Measurements from ENCODE around the gene INPP5J. TPM values are rescaled to one million over a fixed set of nuclear protein-coding genes. Genes with fewer than 3 reads are reported as not detected.
"Not testable (repeated sequence)": the region's sequence is repeated elsewhere in the genome, so short reads cannot be mapped to it uniquely, and the experiment has no call there.

INPP5J gene
- total RNA-seq, 3 donors from 2014 or later: 21.3 to 44.0 (median 24.1) TPM

DNA sequence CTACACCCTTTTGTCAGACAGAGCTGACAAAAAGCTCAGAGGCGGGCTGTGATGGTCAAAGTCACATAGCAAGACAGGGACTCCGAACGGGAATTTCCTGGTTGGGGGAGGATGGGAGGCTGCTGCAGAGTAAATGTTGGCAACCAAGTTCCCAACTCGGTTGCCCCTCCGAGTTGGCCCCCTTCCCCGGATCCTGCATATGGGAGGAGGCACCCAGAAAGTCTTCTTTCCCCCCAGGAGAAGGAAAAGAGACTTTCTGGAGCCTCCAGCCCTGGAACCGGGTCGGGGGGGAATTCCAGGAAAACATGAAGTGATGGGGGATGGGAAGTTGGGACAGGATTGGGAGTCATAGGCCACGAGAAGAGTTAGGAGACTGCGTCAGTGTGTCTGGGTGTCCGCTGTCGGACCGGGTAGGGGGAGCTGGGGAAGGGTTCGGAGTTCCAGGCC is 16.0 kb upstream of the INPP5J start:
- intact Hi-C loops (cut with DNase I, micrococcal nuclease): loop anchor here in 1 of 2 donors (5.0 kb wide), 1 partner anchor 41 kb away; no protein-coding TSS in a partner anchor
- TF ChIP-seq, protein P1, sequence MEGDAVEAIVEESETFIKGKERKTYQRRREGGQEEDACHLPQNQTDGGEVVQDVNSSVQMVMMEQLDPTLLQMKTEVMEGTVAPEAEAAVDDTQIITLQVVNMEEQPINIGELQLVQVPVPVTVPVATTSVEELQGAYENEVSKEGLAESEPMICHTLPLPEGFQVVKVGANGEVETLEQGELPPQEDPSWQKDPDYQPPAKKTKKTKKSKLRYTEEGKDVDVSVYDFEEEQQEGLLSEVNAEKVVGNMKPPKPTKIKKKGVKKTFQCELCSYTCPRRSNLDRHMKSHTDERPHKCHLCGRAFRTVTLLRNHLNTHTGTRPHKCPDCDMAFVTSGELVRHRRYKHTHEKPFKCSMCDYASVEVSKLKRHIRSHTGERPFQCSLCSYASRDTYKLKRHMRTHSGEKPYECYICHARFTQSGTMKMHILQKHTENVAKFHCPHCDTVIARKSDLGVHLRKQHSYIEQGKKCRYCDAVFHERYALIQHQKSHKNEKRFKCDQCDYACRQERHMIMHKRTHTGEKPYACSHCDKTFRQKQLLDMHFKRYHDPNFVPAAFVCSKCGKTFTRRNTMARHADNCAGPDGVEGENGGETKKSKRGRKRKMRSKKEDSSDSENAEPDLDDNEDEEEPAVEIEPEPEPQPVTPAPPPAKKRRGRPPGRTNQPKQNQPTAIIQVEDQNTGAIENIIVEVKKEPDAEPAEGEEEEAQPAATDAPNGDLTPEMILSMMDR (IDR thresholded peaks at IDR 0.05): no peak
- Histone ChIP-seq H3K4me3 (peak overlapping the region; percentile 37), H3K4me1 (ENCODE audit: low read depth) (peaks cover 11% of the 10 kb centered on the region), H3K36me3 (ENCODE audit: low read depth) (no peaks in the 10 kb centered on the region), H3K9me3 (no peaks in the 10 kb centered on the region)
- DNase-seq (peak in 1 of 3 donors; percentile 49), ATAC-seq (peak; percentile 1)

DNA sequence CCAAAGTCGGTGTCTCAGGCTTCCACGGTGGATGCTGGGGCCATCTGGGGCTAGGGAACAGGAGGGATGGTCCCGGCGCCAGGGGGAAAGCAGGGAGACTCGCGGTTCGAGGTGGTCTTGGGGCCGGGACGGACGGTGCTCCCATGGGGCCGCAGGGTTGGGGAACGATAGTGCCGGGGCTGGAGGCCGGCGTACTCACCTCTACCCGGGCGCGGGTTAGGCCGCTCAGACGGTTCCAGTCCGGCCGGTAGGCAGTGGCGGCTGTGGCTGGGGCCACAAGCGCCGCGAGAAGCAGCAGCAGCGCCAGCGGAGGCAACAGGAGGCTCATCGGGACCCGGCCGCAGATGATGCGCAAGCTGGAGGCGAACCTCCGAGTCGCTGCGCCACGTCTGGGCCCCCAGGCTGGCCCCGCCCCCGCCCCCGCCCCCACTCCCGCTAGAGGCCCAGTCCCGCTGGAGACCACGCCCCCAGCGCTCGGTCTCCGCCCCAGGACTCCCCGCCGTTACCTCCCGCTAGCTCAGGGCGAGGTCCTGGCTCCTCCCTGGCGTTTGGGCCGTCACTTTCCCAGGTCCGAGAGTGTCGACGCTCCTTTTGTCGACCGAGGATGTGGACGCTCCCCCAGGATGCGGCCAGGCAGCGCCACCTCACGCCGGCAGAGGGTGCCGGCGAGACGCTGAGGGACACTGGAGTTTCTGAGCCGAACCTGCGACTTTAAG is 15.4 kb upstream of the INPP5J start, which contains the start of gene SELENOM:
SELENOM (minus strand) TSS at position 391 of the 716 bp plus-strand sequence; CDS start at position 328, 63 bp downstream.
- ATAC-seq: peak; percentile 96
- TF ChIP-seq, protein P1 (IDR thresholded peaks at IDR 0.05): peak; percentile 88
- no peaks in the 10 kb centered on the region for H3K9me3 ChIP-seq
- H3K36me3 ChIP-seq (ENCODE audit: low read depth): no peaks in the 10 kb centered on the region
- peaks cover 11% of the 10 kb centered on the region for H3K4me1 ChIP-seq (ENCODE audit: low read depth)
- DNase-seq: peak; percentile 94 to 97 (median 97)
- H3K4me3 ChIP-seq: peak within 1 kb of the TSS; percentile 37
- intact Hi-C loops (cut with DNase I, micrococcal nuclease): loop anchor here in 1 of 2 donors (5.0 kb wide), 1 partner anchor 40 kb away; no protein-coding TSS in a partner anchor

DNA sequence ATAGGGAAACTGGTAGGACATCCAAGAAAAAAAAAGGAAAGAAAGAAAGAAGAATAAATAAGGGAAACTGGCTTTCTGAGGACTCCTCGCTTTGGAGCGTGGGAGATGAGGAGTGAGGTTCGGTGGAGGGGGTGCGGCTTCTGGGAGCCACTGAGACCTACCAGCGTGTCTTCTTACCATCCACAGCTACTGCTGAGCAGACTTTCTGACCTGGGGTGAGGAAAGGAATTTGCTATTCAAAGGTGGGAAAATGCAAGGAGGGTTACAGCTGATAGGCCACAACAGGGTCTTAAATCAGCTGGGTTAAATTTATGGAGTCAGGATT is 14.9 kb upstream of the INPP5J start:
- TF ChIP-seq, protein P1 (IDR thresholded peaks at IDR 0.05): no peak
- intact Hi-C loops (cut with DNase I, micrococcal nuclease): loop anchor here in 1 of 2 donors (5.0 kb wide), 1 partner anchor 39 kb away; no protein-coding TSS in a partner anchor
- H3K4me1 ChIP-seq (ENCODE audit: low read depth): peaks cover 11% of the 10 kb centered on the region
- no peaks in the 10 kb centered on the region for H3K9me3 ChIP-seq
- DNase-seq (no peak), ATAC-seq (peak; percentile 2)
- no peaks in the 10 kb centered on the region for H3K36me3 ChIP-seq (ENCODE audit: low read depth)
- no peak overlapping the region for H3K4me3 ChIP-seq

DNA sequence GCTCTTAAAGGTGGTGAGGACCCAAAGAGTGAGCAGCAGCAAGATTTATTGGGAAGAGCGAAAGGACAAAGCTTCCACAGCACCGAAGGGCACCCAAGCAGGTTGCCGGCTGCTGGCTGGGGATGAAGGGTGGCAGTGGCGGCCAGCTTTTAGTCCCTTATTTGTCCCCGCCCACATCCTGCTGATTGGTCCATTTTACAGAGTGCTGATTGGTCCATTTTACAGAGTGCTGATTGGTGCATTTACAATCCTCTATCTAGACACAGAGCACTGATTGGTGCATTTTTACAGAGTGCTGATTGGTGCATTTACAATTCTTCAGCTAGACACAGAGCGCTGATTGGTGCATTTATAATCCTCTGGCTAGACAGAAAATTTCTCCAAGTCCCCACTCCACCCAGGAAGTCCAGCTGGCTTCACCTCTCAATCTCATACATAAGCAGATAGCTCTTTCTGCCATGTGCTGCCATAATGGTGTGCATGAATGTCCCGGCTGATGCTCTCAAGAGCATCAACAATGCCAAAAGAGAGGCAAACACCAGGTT is 10.1 kb upstream of the INPP5J start:
- H3K4me3 ChIP-seq; ATAC-seq; H3K36me3 ChIP-seq (ENCODE audit: low read depth); H3K4me1 ChIP-seq (ENCODE audit: low read depth); DNase-seq; intact Hi-C loops (cut with DNase I, micrococcal nuclease); H3K9me3 ChIP-seq: not testable (repeated sequence)

DNA sequence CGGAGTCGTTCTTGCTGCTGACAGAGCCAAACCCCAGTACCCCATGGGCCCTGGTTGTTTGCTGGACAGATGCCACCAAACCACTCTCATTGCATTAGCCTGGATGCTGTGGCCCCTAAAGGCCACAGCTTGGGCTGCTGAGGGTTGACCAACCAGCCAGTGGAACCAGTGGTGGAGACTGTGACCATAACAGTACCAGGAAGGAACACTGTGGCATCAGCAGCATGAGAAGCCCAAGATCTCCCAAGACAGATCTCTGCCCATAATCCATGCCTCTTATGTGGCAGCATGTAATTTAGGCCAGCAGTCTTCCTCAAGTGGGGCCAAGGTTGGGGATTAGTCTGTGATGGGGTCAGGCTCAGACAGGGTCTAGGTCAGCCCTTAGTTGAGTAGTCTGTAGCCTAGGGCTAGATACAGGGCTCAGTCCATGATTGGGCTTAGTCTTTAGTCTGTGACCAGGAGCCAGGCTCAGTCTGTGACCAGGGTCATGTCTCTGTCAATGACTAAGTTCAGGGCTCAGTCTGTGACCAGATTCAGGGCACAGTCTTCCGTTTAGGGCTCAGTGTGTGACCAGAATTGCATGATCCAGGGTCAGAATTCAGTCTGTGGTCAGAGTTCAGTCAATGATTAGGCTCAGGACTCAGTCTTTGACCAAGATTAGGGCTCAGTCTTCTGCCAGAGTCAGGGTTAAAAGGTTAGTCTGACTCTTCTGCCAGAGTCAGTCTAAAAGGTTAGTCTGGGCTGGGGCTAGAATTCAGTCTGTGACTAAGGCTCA is 4.5 kb upstream of the INPP5J start:
- ATAC-seq: peak; percentile 2
- no peak for DNase-seq
- H3K4me1 ChIP-seq (ENCODE audit: low read depth): peaks cover 10% of the 10 kb centered on the region

More for the DNA sequence above, 4.5 kb upstream of the INPP5J start:
- H3K9me3 ChIP-seq: no peaks in the 10 kb centered on the region
- H3K4me3 ChIP-seq: no peak overlapping the region
- no peaks in the 10 kb centered on the region for H3K36me3 ChIP-seq (ENCODE audit: low read depth)
- TF ChIP-seq, protein P1 (IDR thresholded peaks at IDR 0.05): no peak
- intact Hi-C loops (cut with DNase I, micrococcal nuclease): no loop called here

Data from mucosa of descending colon (tissue), 3 donors.